Measurements from ENCODE around the gene MYO7B. TPM values are rescaled to one million over a fixed set of nuclear protein-coding genes. Genes with fewer than 3 reads are reported as not detected.

The MYO7B gene
- total RNA-seq, result 1.6 and 1.7 TPM in 2 replicates

DNA sequence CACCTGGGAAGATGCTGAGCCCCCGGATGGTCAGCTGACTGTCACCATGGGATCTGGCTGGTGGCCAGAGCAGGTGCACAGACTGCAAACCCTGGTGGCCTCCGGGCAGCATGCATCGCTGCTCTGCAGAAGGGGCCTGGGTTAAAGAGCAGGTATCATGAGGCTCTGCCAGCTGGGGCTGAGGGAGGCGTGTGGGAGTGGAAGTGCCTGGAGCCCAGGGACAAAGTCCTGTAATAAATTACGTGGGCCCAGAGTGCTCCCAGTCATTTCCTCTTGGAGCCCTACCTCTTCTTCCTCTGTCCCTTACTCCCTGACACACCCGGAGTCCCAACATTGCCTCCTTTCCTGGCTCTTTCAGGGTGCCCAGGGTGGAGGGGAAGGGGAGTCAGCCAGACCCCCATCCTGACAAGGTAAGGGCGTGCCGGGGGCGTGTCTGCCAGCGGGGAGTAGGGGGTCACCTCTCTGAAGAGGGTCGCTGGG, at the start of gene MYO7B:
Gene MYO7B, plus strand, starts transcription at position 262 of the 480 bp plus-strand sequence. CDS start 24,040 bp downstream, outside the sequence.
- intact Hi-C loops (cut with micrococcal nuclease), result no loop called here

DNA sequence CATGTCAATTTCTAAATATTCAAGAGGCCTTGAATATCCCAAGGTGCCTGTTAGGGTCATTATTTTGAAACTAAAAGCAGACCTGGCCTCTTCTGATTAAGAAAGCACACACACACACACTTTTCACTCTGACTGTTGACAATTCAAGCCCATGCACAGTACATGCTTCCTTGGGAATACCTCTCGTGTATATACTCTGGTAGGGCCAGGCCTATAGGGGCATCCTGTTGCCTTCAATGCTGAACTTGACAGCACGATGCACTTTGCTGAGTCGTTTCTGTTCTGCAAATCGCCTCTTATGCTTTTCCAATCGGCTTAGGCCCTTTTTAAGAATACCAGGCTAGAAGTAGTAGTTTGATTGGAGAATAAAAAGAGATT, 49.8 kb upstream of the MYO7B start:
- intact Hi-C loops (cut with micrococcal nuclease), result no loop called here

DNA sequence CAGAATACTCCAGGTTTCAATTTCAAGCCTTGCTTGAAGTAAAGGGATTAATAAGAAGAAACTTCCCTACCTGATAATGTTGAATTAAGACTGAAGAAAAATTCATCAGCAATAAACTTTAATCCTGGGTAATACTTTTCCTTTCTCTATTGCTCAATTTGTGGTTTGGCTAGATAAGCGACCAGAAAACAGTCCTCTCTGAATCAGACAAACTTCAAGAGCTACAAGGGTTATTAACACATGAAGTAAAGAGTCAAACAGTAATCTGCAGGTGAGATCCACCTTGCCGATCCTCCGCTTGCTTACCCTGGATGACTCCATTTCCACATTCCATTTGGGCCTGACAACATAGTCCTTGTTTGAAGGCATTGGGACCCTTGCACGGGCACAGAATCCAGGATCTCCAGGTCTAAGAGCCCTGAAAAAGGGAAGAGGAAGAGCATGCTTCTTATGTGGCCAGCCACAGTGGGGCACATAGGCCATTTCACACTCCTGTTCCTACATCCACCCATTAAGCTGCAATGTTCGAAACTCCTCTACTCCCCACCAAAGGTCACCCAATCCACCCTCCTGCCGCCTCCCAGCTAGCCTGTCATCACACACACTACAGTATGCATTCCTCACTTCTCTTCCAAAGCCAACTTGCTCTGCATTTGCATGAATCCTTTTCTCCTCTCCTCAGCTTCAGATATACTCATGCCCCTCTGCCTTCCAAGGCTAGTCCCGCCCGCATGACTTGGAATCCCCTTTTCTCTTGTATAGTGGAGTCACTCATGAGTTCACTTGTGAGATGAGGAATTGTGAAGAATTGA, 49.0 kb upstream of the MYO7B start:
- intact Hi-C loops (cut with micrococcal nuclease), result no loop called here

DNA sequence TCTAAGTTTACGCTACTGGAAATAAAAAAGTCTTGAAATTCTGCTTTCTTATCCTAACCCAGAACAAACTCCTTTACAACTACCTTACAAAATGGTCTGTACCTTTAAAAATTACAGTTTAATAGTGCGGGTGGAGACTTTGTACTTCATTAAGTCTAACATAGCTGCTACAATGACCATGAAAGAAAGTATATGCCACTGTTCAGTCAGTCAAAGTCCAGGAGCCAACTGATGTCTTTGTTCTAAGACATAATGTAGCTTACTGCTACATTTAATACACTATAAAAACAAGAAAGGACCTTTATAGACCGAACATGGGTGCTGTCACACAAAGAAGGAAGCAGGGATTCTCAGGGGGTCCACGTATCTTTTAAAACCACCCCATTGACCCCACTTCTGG, 45.2 kb upstream of the MYO7B start:
- intact Hi-C loops (cut with micrococcal nuclease), result no loop called here

DNA sequence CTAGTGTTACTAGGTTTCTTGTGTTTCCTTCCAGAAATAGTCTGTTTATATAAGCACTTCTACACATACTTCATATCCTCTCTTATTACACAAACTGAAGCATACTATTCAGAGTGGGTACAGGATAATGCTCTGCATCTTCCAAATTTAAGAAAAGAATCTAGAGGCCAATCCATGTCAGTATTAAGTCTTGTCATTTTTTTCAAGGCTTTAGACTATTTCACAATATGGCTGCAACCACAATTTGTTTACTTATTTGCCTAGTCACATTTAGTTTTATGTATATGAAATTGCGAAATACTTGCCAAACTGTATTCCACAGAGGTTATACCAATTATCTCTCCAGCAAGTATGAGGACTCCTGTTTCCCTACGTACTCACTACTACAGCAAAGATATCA, 37.1 kb upstream of the MYO7B start:
- intact Hi-C loops (cut with micrococcal nuclease), result no loop called here

DNA sequence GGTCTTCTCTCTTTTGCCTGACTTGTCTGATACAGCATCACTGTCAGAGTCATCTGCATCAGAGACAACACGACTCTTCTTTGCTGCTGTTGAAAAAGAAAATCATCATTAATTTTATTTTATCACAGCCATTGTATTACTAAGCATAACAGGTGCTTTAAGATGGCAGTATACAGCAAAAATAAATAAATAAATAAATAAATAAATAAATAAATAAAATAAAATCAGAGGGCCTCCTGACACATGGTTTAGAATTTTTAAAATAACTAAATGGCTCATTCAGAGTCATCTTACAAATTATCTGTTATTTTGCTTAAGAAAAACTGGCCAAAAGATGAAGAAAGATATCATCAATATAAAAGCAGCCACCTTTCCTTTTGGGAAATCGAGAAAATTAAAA, 32.0 kb upstream of the MYO7B start:
- intact Hi-C loops (cut with micrococcal nuclease), result no loop called here

DNA sequence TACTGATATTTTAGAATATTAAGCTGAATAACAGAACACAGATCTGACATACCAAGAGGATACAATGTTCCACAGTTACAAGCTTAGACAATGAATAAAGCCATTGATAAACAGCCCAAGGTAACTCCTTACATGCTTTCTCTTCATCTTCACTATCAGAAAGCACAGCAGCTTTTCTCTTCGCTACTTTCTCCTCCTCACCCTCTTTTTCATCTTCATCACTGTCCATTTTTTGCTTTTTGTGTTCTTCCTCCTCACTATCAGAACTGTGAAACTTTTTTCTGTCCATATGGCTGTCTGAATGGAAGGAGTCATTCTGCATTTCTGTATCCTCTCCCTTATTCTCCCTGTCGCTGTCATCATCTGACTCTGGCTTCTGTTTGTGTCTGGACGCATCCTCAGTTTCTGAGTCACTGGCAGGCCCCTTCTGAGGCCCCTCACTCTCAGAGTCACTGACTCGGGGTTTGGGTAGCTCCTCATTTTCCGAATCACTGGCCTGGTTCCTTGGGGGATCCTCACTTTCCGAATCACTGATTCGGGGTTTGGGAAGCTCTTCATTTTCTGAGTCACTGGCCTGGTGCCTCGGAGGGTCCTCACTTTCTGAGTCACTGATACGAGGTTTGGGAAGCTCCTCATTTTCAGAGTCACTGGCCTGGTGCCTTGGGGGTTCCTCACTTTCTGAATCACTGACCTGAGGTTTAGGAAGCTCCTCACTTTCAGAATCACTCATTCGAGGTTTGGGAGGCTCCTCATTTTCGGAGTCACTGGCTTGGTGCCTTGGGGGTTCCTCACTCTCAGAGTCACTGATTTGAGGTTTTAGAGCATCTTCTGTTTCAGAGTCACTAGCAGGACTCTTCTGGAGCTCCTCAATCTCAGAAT, 30.7 kb upstream of the MYO7B start:
- intact Hi-C loops (cut with micrococcal nuclease), result no loop called here

DNA sequence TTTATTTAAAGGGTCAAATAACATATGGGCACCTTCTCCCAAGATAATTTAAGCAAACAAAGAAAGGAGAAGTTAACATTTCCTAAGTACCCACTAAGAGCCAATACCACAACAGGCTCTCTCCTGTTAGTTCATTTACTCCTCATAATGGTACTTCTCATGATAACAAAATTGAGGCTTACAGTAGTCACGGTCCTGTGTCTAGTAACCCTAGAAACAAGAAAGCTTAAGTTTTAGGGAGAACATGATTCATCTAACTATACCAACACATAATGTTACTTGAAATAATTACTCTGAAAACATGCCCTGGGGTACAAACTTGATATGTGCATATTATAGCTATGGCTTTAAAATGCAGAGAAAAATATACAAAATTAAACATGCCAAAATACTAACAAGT, 29.0 kb upstream of the MYO7B start:
- intact Hi-C loops (cut with micrococcal nuclease), result no loop called here

DNA sequence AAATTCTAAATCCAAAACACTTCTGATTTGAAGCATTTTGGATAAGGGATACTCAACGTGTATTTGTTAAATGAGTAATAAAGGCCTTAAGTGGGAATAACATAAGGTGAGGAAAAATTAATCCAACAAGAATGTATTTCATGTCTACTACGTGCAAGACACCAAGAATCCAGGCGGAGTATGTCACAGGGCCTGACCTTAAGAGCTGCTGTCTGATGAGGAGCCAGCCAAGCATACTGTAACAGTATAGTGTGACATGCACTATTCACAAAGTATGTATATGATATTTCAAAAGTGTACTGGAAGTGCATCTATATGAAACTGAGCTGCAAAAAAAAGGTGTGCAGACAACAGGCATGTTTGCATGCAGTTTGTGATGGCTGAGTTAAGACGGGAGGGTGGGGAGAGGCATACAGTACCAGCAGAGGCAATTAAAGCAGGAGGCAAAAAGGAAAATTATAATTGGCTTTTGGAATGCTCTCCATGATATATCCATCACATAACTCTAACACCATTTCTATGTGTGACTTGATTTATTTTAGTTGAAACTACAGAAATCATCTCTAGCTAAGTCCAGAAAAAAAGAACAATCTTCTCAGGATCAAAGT, 27.4 kb upstream of the MYO7B start:
- intact Hi-C loops (cut with micrococcal nuclease), result no loop called here

DNA sequence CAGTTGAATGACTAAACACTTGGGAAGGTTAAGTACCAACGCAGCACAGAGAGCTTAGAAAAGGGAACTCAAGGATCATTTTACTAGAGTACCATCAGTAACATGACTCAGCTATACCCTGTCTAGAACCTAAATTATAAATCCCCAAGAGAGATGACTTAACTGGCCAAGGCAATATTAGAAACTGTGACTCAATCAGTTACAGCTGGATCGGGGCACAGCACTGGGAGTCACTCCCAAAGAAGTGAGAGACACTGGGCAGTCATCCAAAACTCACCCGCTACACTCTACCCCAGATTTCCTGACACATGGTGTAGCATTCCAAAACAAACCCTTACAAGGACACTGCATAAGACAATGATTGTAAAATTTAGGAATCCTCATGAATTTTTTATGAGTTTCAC, 26.9 kb upstream of the MYO7B start:
- intact Hi-C loops (cut with micrococcal nuclease), result no loop called here

DNA sequence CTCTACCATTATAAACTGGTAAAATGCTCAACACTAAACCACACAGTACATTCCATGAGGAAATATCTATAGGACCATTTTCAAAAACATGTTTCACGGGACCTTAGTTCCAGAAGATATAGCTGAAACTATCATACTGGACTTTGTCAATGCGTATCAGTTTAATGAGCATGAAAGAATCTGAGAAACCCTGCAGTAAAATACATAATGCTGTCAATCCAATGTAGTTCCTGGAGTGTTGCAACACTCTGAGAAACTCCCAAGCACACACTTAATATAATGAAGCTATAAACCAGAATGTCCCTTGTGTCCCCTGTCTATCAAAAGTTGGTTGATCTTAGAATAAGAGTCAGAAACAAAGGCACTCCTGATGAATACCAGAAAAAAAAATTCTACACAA, 25.4 kb upstream of the MYO7B start:
- intact Hi-C loops (cut with micrococcal nuclease), result no loop called here

DNA sequence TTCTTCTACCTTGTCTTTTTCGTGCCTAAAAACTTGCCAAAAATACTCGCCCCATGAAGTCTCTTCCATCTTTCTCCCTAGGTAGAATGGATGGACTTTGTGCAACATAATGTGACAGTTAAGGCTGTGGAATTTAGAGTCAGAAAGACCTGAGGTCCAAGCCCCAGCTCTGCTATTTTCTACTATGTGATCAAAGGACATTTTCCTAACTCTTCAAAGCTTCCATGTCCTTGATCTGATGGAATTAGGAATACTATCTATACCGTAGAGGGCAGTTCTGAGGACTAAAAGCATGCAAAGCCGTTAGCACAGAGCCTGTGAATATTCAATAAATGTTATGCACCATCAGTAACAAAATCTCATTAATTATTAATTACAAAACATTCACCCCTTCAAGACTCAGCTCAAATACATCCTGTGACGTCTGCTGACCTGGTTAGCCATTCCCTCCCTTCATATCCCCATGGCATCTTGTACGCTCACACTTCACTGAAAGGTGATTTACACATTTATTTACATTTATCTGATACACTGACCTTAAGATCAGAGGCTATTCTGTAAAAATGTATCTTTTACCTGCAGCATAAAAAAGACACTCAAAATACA, 24.3 kb upstream of the MYO7B start:
- intact Hi-C loops (cut with micrococcal nuclease), result no loop called here

DNA sequence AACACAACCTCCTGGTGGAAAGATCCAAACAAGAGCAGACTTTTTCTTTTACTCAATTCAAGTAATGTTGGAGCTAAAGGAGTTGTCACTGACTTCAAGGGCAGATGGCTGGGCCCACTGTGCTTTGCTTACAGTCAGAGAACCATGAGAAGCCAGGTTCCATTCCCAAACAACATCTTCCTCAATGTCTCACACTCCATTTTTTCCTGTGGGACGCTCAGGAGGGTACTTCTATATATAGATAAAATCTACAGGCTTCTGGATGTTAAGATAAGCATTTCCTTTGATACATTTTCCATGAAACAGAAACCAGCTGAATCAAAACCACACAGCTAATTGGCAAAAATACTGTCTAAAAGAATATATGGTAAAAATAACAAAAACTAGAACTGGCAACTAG, 23.6 kb upstream of the MYO7B start:
- intact Hi-C loops (cut with micrococcal nuclease), result no loop called here

DNA sequence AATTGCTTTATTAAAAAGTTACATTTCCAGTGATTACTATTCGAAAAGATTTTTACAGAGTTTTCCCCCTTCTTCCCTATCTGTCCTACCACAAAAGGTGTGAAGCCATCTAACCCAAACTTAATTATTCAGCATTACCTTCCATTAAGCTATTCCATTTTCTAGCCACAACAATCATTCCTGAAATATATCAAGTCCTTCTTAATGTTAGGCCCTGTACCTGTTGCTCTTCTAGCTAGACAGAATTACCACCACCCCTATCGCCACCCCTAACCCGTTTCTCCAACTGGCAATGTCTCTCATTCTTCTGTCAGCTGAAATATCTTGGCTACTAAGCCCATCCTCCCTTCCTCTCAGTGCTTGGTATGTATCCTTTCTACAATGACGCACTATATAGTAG, 23.1 kb upstream of the MYO7B start:
- intact Hi-C loops (cut with micrococcal nuclease), result no loop called here

DNA sequence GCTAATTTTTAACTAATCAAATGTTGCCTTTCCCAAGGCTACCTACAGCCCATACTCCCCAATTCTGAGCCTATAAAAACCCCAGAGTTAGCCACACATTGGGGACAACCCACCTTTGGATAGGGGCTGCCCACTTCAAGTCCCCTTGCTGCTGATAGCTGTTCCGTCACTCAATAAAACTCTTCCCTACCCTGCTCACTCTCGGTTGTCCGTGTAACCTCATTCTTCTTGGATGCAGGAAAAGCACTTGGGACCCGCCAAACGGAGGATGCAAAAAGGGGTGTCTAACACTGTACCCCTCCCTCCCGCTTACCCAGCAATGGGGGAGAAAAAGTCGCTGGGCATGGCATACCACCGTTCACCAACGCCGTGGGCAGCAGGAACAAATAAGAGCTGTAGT, 21.4 kb upstream of the MYO7B start:
- intact Hi-C loops (cut with micrococcal nuclease), result no loop called here

DNA sequence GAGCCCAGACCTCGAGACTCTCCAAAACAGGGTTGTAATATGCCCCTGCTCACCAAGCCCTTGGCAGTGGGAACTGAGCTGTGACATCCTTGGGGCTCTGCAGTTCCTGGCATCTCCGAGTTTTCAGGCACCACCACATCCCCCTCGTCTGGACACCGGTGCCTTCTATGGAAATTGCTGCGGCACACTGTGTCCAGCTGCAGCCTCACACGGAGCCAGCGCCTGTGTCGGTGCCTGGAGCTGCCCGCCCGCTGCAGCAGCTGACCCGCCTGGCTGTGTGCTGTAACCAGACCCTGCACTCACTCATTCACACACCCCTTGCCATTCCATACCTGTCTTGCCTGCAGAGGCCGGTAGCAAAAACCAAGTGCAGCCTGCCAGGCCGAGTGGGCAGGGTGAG, 21.0 kb upstream of the MYO7B start:
- intact Hi-C loops (cut with micrococcal nuclease), result no loop called here

DNA sequence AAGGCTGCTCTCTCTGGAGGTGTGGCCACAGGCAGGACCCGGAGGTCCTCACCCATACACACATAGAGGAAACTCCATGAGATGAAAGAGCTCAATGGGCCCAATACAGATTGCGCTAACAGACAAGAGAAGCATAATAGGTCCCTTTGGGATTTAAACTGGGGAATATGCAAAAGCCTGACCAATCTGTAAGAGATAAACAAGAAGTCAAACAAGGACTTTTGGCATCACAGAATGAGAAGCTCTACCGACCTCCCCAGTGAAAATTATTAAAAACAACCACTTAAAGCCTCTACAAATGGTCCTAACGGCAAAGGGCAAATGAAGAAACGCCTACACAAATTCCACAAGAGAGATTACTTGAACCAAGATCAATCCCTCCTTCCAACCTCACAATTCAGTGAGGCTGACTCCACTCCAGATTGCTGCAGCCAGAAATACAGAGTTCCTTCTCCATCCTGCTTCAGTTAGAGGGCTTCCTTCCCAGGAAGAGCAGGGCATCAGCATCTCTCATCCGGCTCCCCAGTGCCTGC, 20.0 kb upstream of the MYO7B start:
- intact Hi-C loops (cut with micrococcal nuclease), result no loop called here

DNA sequence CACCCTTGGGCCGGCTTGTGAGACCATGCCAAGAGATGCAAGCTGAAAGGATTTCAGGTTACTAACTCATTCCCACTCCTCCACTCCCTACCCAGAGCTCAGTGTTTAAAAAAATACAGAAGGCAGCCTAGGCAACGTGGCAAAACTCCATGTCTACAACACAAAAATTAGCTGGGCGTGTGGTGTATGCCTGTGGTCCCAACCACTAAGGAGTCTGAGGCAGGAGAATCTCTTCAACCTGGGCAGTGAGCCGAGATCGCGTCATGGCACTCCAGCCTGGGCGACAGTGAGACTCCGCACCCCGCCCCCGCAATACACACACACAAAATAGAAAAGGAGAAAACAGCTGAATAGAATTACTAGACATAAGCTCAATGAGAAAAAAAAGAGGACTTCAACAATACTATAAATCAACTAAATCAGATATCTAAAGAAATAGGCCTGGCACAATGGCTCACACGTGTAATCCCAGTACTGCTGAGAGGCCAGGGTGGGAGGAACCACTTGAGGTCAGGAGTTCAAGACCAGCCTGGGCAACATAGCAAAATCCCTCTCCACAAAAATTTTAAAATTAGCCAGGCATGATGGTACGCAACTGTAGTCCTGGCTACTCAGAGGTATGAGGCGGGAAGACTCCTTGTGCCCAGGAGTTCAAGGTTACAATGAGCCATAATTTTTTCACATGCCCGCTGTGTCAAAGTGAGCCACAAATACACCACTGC, 19.3 kb upstream of the MYO7B start:
- intact Hi-C loops (cut with micrococcal nuclease), result no loop called here

DNA sequence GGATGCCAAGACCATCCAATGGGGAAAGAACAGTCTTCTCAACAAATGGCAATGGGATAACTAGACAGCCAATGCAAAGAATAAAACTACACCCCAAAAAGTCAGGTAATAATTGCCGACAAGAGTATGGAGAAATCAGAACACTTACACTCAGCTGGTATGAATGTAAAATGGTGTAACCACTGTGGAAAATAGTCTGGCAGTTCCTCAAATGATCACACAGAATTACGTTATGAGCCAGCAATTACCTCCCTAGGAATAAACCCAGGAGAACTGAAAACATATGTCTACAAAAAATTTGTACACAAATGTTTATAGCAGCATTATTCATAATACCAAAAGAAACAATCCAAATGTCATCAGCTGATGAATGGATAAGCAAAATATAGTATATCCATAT, 18.0 kb upstream of the MYO7B start:
- intact Hi-C loops (cut with micrococcal nuclease), result no loop called here

DNA sequence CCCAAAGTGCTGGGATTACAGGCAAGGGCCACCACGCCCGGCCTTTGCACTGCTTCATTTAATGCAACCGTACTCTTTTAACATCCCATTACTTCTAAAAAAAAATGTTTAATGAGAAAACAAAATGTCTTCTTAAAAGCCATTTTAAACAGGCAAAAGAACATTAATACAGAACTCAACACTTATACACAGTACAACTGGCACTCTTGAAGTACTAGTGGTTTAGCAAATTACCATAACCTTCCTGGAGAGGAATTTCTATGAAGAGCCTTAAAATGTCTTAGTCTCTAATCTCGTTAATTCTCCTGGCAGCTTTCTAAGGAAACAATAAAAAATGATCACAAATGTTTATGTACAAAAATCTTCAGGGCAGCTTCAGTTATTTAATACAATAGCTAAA, 15.1 kb upstream of the MYO7B start:
- intact Hi-C loops (cut with micrococcal nuclease), result no loop called here
